Measurements from ENCODE around the gene GNA12.
"Not testable (repeated sequence)": the region's sequence is repeated elsewhere in the genome, so short reads cannot be mapped to it uniquely, and the experiment has no call there.

Gene GNA12

DNA sequence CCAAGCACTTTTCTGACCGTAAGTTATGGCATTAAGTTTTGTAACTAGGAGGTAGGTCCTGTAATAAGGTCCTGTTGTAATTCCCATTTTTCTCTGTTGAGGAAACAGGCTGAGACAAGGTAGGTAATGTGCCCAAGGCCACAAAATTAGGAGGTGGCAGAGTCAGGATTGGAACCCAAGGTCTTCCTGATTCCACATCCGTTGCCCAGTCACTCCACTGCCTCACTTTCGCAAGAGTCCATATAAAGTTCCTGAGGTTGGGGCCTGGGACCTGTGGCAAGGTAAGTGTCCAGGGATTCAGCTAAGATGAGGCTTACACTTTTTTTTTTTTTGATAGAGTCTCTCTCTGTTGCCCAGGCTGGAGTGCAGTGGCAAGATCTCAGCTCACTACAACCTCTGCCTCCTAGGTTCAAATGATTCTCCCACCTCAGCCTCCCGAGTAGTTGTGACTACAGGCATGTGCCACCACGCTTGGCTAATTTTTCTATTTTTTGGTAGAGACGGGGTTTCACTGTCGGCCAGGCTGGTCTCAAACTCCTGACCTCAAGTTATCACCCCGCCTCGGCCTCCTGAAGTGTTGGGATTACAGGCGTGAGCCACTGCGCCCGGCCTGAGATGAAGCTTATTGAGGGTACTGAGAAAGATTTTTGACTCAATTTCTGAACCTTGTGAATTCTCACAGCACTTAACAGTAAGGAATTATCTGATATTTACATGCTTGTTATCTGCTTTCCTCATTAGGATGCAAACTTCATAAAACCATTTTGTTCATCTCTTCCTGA, 20.3 kb upstream of the GNA12 start:
- DNase-seq, result no peak

DNA sequence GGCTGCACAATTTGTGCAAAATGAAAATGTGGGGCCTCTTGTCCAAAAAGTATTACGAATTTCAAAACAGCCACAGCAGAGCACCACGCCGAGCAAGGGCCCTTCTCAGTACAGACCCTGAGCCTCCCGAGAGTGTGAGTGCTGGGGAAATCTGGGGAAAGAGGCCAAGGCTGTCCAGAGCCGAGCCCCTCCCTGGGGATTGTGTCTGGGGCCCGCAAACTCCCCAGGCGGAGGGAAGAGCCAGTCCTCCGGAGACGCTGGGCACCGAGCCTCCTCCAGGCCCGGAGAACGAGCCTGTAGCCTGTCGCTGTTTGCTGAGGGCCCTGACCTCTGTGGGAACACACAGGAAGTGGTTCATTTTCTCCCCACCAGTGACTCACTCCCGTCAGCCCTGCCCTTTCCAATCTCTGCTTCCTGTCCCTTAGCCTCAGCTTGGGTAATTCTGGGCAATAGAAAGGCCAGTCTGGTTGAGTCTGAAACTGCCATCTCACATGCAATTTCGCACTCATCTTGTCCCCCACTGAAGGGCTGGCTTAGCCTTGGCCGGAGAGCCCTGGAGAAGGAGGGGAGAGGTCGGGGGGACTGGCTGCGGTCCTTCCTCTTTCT, 19.5 kb upstream of the GNA12 start:
- no peak for DNase-seq

DNA sequence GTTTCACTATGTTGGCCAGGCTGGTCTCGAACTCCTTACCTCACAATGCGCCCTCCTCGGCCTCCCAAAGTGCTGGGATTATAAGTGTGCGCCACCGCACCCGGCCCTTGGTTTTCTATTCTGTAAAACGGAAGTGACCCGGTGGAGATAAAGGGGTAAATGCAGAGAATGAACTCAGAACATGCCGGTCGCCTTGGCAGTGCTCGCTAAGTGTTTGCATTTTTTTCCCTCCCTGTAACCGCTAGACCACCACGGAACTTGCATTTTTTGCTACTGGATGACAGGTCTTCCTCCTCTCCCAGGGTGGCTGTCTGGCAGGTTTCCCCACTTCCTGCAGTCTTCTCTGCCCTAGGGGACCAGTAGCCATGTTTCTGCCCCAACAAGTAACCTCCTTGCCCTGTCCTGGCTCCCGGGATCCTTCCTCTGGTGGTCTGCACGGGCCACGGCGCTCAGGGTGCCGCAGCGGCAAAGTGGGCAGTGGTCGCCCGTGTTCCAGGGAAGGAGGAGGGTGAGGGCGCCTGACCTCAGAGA, 18.8 kb upstream of the GNA12 start:
- DNase-seq, result no peak

DNA sequence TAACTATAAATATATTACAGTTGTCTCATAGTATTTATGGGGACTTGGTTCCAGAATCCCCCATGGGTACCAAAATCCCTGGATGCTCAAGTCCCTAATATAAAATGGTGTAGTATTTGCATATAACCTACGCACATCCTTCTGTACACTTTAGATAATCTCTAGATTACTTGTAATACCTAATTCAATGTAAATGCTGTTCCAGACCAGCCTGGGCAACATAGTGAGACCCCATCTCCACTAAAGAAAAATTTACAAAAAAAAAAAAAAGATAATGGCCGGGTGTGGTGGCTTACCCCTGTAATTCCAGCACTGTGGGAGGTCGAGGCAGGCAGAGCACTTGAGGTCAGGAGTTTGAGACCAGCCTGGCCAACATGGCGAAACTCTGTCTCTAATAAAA, 17.4 kb upstream of the GNA12 start:
- no peak for DNase-seq

DNA sequence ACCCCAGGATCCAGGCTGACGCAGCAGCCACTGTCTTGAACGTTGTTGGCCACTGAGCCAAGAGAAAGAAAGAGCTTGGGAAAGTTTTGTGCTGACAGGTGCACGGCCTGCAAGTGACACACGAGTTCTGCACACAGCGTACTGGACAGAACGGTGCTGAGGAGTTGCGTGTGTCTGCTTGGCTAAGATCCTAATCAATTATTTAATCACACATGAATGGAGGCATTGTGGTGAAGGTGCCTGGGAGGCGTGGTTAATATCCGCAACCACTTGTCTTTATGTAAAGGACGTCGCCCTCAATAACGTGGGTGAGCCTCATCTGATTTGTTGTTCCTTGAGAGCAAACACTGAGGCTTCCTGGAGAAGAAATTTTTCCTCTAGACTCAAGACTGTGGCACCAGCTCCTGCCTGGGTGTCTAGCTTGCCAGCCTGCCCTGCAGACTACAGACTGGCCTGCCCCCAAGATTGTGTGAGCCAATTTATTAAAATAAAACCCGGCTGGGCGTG, 16.6 kb upstream of the GNA12 start:
- DNase-seq, result no peak

DNA sequence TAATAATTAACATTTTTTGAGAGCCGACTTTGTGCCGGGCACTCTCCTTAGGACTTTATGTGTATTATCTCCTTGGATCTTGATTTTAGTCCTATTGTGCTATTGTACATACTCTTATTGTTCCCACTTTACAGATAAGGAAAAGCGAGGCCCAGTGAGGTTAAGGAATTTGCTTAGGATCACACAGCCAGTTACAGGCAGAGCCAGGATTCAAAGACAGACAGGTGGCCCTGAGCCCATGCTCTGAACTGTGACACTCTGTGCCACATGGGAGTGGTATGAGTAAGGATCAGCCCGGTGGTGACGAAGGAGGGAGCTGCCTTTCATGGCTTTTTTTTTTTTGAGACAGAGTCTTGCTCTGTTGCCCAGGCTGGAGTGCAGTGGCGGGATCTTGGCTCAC, 15.8 kb upstream of the GNA12 start:
- no peak for DNase-seq

DNA sequence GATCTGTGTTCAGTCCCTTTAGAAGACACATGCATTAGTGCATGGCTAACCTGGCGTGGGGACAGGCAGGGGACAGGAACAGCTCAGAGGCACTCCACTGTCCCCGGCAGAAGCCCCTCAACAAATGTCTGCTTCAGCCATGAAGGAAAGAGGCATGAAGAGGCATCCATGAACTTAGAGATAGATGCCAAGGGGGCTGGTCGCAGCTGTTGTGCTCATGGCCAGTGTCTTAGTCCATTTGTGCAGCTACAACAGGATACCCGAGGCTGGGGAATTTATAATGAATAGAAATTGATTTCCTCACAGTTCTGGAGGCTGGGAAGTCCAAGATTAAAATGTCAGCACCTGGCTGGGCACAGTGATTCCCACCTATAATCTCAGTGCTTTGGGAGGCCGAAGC, 14.5 kb upstream of the GNA12 start:
- DNase-seq, result no peak

DNA sequence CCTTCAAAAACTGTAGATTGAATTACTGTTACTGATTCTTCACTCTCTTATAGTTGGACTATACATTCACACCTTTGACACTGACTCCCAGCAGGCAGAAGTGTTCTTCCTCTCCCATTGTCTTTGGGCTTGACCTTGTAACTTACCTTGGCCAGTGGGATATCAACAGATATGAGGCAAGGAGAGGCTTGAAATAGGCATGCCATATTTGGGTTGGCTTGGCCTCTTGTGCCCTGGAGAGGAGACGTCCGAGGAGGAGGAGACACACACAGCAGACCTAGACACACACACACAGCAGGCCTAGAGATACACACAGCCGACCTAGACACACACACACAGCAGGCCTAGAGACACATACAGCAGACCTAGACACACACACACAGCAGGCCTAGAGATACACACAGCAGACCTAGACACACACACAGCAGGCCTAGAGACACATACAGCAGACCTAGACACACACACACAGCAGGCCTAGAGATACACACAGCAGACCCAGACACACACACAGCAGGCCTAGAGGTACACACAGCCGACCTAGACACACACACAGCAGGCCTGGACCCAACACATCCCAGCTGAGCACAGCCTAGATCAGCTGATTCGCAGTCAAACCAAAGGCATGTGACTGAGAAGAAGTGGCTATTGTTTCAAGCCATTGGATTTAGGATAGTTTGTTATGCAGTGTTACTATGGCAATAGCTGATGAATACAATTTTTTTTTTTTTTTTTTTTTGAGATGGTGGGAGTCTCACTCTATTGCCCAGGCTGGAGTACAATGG, 12.5 kb upstream of the GNA12 start:
- no peak for DNase-seq

DNA sequence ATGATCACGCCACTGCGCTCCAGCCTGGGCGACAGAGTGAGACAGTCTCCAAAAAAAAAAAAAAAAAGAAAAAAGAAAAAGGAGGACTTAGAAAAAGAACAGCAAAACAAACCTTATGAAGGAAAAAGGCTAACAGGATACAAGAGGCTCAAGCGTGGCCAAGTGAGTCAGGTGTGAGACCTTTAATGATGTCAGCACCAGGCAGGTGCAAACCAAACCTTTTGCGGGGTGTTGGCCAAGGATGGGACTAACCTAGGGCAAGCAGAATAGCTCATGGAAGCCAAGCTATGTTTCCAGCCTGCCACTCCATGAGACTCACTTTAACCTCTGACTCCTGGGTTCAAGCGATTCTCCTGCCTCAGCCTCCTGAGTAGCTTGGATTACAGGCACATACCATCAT, 11.3 kb upstream of the GNA12 start:
- DNase-seq, result no peak

DNA sequence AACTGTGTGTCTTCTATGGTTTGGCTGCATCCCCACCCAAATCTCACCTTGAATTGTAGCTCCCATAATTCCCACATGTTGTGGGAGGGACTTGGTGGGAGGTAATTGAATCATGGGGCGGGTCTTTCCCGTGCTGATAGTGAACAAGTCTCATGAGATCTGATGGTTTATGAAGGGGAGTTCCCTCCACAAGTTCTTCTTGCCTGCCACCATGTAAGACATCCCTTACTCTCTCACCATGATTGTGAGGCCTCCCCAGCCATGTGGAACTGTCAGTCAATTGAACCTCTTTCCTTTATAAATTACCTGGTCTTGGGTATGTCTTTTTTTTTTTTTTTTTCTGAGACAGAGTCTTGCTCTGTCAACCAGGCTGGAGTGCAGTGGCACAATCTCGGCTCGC, 9.4 kb upstream of the GNA12 start:
- DNase-seq, result not testable (repeated sequence)

DNA sequence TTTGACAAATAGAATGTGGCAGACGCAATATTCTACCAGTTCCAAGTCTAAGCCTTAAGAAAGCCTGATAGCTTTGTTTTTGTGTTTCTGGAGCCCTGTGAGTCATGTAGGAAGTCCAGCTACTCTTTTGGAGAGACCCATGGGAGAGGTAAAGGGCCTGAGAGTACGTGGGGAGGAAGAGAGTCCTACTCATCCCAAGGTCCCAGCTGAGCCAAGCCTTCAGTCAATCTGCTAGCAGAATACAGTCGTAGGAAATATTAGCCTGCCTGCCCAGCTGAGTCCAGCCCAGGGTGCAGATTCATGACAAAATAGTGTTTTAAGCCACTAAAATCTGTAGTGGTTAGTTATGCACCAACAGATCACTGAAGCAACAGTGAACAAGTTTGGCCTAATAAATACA, 9.0 kb upstream of the GNA12 start:
- DNase-seq, result no peak

DNA sequence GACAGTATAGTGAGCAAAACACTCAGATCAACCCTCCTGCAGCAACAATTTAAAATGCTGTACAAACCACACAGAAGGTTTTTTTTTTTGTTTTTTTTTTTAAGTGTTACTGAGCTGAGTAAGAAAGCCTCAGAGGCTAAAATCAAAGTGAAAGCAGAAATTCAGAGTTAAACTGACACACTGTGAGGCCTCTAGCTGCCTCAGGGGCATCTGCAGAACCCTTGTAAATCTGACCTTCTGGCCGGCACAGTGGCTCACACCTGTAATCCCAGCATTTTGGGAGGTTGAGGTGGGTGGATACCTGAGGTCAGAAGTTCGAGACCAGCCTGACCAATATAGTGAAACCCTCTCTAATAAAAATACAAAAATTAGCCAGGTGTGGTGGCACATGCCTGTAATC, 7.4 kb upstream of the GNA12 start:
- DNase-seq, result no peak

DNA sequence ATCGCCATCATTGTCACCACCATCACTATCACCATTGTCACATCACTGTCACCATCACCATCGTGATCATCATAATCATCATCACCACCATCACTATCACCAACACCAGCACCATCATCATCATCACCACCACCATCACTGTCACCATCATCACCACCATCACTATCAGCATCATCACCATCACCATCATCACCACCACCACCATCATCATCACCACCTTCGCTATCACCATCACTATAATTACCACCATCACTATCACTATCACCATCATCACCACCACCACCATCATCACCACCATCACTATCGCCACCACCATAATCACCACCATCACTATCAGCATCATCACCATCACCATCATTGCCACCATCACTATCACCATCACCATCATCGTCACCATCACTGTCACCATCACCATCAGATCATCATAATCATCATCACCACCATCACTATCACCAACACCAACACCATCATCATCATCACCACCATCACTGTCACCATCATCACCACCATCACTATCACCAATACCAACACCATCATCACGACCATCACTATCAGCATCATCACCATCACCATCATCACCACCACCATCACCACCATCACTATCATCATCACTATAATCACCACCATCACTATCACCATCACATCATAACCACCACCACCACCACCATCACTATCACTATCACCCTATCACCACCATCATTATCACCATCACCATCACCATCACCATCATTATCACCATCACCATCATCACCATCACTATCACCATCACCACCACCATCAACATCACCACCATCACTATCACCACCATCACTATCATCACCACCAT, 6.0 kb upstream of the GNA12 start:
- DNase-seq, result no peak

DNA sequence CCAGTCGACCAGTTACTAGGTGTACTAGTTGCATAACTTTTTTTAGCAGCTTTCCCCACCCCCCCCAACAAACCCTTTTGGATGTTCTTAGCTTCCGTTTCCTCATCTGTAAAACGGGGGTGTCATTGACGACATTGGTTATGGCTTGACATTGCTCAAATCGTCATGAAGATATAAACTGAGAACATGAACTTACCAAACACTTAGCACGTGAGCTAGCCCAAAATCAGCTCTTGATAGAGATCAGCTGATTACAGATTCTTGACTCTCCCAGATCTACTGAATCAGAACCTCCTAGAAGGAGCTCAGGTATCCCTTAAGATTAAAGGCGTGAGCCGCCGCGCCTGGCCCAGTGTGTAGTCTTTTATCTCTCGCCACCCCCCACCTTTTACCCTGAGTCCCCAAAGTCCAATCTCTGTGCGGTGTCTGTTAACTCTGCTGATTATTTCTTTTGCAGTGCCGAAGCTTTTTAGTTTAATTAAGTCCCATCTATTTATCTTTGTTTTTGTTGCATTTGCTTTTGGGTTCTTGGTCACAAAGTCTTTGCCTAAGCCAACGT, 1.0 kb upstream of the GNA12 start:
- no peak for DNase-seq

DNA sequence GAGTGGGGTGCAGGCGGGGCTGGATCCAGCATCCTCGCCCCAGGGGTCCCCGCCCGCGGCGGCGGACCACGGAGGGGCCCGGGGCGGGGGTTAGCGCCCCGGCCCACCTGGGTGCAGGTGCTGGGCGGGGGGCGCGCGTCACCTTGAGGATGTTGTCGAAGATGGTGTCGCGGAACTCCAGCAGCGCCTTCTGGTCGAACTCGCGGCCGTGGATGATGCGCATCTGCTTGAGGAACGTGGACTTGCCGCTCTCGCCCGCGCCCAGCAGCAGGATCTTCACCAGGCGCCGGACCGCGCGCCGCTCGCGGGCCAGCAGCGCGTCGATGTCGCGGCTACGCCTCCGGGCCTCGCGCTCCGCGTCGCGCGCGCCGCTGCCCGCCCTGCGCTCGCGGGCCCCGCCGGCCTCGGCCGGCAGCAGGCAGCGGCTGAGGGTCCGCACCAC, 376 bp downstream of the GNA12 start:
- DNase-seq, result peak; percentile 53

DNA sequence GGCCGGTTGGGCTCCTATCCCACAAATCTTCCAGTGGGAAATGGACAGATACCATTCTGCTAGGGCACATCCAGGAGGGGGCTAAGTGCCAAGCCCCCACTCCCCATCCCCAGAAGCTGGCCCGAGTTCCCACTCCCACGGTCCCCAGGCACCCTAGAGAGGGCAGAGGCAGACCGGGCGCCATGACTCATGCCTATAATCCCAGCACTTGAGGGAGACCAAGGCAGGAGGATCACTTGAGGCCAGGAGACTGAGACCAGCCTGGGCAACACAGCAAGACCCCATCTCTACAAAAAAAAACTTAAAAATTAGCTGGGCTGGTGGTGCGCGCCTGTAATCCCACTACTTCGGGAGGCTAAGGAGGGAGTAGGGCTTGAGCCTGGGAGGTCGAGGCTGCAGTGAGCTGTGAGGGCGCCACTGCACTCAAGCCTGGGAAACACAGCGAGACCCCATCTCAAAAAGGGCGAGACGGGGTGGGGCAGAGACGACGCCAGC, 870 bp downstream of the GNA12 start:
- peak; percentile 36 for DNase-seq

DNA sequence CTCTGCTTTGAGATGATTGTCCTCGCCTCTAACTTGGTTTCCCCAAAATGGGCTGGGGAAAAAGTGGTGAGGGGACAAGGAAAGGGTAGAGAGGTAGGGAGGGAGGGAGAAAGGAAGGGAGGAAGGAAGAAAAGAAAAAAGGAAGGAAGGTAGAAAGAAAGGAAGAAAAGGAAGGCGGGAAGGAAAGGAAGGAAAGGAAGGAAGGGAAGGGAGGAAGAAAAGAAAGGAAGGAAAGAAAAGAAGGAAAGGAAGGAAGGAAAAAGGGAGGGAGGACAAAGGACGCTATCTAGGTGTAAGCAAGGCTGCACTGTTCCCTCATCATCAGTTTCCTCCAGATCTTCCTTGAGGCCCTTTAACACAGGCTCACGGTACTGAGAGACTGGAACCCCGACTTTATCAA, 2.2 kb downstream of the GNA12 start:
- DNase-seq, result no peak

DNA sequence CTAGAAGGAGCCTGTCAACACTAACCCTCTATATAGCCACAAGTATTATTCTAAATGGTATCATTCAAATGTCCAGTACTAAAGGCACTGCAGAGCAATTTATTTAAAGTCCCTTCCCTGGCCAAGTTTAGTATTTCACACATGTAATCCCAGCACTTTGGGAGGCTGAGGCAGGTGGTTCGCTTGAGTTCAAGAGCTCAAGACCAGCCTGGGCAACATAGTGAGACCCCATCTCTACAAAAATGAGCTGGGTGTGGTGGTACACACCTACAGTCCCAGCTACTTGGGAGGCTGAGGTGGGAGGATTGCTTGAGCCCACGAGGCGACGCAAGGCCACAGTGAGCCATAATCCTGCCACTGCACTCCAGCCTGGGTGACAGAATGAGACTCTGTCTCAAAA, 3.6 kb downstream of the GNA12 start:
- DNase-seq, result no peak

DNA sequence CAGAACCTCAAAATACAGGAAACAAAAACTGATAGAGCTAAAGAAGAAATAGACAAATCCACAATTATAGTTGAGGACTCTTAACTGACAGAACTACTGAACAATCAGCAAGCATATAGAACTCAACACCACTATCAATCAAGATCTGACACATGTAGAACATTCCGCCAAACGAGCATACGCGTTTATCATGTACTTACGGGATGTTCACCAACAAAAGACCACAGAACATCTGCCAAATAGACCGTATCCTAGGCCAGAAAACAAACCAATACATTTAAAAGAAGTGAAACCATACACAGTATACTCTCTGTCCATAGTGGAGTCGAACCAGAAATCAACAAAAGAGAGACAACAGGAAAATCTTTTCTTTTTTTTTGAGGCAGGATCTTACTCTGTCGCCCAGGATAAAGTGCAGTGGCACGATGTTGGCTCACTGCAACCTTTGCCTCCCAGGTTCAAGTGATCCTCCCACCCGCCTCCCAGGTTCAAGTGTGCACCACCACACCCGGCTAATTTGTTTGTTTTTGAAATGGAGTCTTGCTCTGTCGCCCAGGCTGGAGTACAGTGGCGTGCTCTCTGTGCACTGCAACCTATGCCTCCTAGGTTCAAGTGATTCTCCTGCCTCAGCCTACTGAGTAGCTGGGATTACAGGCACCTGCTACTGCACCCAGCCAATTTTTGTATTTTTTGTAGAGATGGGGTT, 5.1 kb downstream of the GNA12 start:
- no peak for DNase-seq

DNA sequence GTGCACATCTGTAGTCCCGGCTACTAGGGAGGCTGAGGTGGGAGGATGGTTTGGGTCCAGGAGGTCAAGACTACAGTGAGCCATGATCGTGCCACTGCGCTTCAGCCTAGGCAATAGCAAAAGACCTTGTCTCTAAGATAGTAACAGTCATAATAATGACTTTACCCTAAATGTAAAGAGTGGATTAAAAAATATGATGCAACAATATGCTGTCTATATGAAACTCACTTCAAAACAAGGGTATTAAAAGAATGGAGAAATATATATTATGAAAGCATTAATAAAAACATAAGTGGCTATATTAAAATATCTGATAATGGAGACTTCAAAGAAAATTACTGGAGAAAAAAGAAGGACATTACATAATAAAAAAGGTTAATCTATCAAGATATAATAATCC, 5.7 kb downstream of the GNA12 start:
- no peak for DNase-seq

DNA sequence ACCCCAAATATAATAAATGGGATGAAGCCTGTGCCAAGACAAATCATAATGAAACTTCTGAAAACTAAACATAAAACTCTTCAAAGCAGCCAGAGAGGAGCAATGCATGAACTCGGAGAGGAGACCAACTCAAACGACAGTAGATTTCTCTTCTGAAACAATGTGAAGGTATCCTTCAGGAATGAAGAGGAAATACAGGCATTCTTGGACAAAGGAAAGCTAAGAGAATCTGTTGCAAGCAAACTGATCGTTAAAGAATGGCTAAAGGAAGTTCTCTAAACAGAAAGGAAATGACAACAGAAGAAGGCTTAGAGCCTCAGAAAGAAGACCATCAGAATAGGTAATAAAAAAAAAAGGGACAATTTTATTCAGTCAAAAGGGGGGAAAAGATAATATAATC, 6.6 kb downstream of the GNA12 start:
- DNase-seq, result no peak
